Measurements from ENCODE around the gene METAP1D. TPM values are rescaled to one million over a fixed set of nuclear protein-coding genes. Genes with fewer than 3 reads are reported as not detected.
A peak's percentile ranks its signal among the peaks of the same experiment; 100 is the strongest.

Gene METAP1D
- 3.6 TPM for polyA plus RNA-seq

DNA sequence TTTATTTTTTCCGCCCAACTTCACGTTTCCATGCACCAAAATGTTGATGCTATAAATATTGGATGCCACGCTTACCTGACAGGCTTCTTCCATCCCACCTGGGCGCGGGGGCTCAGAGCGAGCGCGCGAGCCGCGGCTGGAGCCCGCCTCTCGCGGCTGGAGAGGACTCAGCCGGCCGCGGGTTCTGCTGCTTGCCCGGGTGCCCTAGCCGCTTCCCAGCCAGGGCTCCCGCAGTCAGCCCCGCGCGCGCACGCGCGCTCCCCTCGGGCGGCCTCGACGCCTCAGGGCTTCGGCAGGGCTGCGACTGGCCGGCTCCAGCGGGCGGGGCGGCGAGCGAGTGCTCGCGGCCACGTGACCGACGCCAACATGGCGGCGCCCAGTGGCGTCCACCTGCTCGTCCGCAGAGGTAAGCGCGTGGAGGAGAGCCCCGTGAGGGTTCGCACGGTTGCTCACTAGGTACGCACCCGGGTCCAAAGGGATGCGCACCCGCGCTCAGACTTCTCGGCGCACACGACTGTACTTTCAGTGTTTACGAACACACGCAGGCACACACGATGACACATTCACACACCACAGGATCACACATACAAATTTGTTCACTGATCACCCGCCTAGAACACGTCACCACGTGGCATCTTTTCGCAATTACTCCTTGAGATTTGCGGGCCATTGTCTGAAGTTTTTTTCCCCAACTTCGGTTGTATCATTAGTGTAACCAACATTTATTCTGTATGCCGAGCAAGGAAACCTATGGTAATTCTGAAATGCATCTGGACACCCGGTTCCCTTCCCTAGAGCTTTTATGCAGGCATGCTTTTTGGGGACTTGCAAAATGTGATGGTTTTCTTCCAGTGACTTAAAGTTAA is at the start of gene METAP1D:
METAP1D (plus strand) TSS at position 350 of the 866 bp plus-strand sequence; CDS start at position 367, 17 bp downstream.
- no peaks in the 10 kb centered on the region for H3K36me3 Mint-ChIP-seq
- peaks cover 7% of the 10 kb centered on the region for H3K27me3 Mint-ChIP-seq
- peaks cover 2 to 23% (median 13%) of the 10 kb centered on the region in 3 donors for H3K4me1 Mint-ChIP-seq
- peak within 1 kb of the TSS; percentile 33 to 89 (median 68) for H3K27ac Mint-ChIP-seq
- H3K4me3 Mint-ChIP-seq: peak within 1 kb of the TSS; percentile 87 to 96 (median 93)
- H3K9me3 Mint-ChIP-seq: no peaks in the 10 kb centered on the region

DNA sequence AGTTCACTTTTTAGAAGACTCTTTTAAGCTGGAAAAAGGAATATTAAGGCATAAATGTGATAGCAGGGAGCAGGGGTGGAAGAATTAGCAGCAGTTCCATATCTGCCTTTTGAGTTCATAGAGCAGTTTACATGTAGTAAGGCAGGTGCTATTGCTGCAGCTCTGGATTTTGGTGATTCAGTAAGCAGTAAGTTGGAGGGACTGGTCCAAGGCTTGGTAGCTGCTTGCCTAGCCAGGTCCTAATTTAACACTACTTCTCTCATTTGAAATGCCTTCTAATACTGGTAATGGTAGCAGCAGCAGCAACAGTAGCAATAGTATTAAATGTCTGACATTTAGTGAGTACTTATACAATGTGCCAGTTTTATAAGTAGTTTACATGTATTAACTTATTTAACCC is 47.5 kb upstream of the METAP1D start:
- Mint-ChIP-seq H3K4me1 (peaks cover 0 to 2% (median 0%) of the 10 kb centered on the region in 3 donors), H3K4me3 (no peak overlapping the region), H3K9me3 (no peaks in the 10 kb centered on the region), H3K36me3 (peaks cover 7% of the 10 kb centered on the region), H3K27me3 (no peaks in the 10 kb centered on the region), H3K27ac (no peak overlapping the region)

DNA sequence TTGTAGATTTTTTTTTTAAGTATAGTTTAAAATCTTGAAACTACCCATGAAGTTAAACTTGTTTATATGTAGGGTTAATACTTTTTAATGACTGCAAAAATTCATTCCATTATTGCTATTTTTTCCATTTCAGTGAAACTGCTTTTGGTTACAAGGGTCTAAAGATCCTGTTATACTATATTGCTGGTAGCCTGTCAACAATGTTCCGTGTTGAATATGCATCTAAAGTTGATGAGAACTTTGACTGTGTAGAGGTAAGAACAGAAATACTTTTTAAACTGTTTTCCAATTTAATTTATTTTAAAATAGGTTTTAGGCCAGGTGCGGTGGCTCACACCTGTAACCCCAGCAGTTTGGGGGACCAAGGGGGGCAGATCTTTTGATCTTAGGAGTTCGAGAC is 47.0 kb upstream of the METAP1D start:
- no peak overlapping the region for H3K4me3 Mint-ChIP-seq
- no peak overlapping the region for H3K27ac Mint-ChIP-seq
- H3K36me3 Mint-ChIP-seq: peaks cover 7% of the 10 kb centered on the region
- H3K9me3 Mint-ChIP-seq: no peaks in the 10 kb centered on the region
- peaks cover 0 to 2% (median 0%) of the 10 kb centered on the region in 3 donors for H3K4me1 Mint-ChIP-seq
- H3K27me3 Mint-ChIP-seq: no peaks in the 10 kb centered on the region

- H3K4me3 Mint-ChIP-seq: no peak overlapping the region
- H3K36me3 Mint-ChIP-seq: peaks cover 3% of the 10 kb centered on the region
- no peaks in the 10 kb centered on the region for H3K27me3 Mint-ChIP-seq
- no peaks in the 10 kb centered on the region for H3K9me3 Mint-ChIP-seq
- H3K27ac Mint-ChIP-seq: no peak overlapping the region
- H3K4me1 Mint-ChIP-seq: peaks cover 0 to 2% (median 0%) of the 10 kb centered on the region in 3 donors
Observed at GRCh38 chr2:171956135-171956825, 43.5 kb upstream of the METAP1D start.

GRCh38 chr2:171957061-171957460 is 42.7 kb upstream of the METAP1D start:
- no peak overlapping the region for H3K27ac Mint-ChIP-seq
- H3K27me3 Mint-ChIP-seq: no peaks in the 10 kb centered on the region
- H3K9me3 Mint-ChIP-seq: no peaks in the 10 kb centered on the region
- peaks cover 0 to 2% (median 0%) of the 10 kb centered on the region in 3 donors for H3K4me1 Mint-ChIP-seq
- H3K36me3 Mint-ChIP-seq: peaks cover 3% of the 10 kb centered on the region
- H3K4me3 Mint-ChIP-seq: no peak overlapping the region

GRCh38 chr2:171958475-171958874 is 41.3 kb upstream of the METAP1D start:
- Mint-ChIP-seq H3K4me3 (no peak overlapping the region), H3K4me1 (peaks cover 0 to 2% (median 0%) of the 10 kb centered on the region in 3 donors), H3K27ac (no peak overlapping the region), H3K36me3 (peaks cover 3% of the 10 kb centered on the region), H3K9me3 (no peaks in the 10 kb centered on the region), H3K27me3 (no peaks in the 10 kb centered on the region)

DNA sequence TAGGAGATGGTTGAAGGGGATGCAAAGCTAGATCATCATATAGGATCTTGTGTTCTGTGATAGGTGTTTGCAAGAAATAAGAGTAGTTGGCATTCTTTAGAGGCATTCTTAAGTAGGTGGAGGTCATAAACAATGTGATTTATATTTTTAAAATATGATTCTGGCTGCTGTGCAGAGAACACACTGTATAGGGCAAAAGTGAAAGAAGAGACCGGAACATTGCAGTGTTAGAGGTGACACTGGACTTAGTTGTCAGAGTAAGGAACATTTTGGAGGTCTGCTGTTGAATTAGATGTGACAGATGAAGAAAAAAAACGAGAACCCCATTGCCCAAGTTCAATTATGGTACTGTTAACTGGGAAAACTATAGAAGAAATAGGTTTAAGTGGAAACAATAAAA is 39.8 kb upstream of the METAP1D start:
- Mint-ChIP-seq H3K9me3 (no peaks in the 10 kb centered on the region), H3K4me1 (peaks cover 0 to 2% (median 0%) of the 10 kb centered on the region in 3 donors), H3K4me3 (no peak overlapping the region), H3K36me3 (no peaks in the 10 kb centered on the region), H3K27me3 (no peaks in the 10 kb centered on the region), H3K27ac (peak overlapping the region in 1 of 3 donors; percentile 20)

DNA sequence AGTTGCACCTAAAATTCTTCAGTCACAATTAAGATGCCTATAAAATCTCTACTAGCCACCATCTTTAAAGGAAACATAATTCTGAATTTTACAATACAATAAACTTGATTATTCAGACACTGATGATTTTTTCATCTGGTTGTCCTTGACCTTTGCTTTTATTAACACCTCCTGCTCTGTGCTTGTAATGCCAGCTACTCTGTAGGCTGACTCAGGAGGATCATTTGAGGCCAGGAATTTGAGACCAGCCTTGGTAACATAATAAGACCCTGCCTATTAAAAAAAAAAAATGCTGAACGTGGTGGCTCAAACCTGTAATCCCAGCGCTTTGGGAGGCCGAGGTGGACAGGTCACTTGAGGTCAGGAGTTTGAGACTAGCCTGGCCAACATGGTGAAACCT is 39.2 kb upstream of the METAP1D start:
- Mint-ChIP-seq H3K27me3 (no peaks in the 10 kb centered on the region), H3K27ac (no peak overlapping the region), H3K4me1 (peaks cover 0 to 2% (median 0%) of the 10 kb centered on the region in 3 donors), H3K36me3 (no peaks in the 10 kb centered on the region), H3K4me3 (no peak overlapping the region), H3K9me3 (no peaks in the 10 kb centered on the region)

- no peak overlapping the region for H3K27ac Mint-ChIP-seq
- no peaks in the 10 kb centered on the region for H3K9me3 Mint-ChIP-seq
- H3K4me3 Mint-ChIP-seq: no peak overlapping the region
- H3K36me3 Mint-ChIP-seq: no peaks in the 10 kb centered on the region
- no peaks in the 10 kb centered on the region for H3K27me3 Mint-ChIP-seq
- peaks cover 0 to 2% (median 0%) of the 10 kb centered on the region in 3 donors for H3K4me1 Mint-ChIP-seq
Observed at GRCh38 chr2:171963198-171963597, 36.6 kb upstream of the METAP1D start.

DNA sequence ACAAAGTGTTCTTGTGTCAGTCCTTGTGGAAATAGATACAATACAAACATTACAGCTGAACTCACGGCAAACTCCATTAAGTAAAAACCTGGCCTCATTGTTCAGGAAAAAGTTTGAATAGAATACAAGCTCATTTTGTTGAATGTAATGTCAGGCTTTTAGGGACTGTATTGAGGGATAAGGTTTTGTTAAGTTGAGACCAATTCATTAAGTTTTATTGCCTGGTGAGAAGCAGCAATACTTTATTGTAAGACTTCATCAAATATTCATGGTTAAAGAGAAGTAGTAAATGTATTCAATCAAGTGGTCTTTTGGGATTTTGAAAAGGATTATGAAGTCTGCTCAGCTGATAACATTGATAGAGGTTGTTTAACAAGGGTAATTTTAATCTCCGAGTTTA is 35.4 kb upstream of the METAP1D start:
- Mint-ChIP-seq H3K9me3 (no peaks in the 10 kb centered on the region), H3K4me3 (no peak overlapping the region), H3K4me1 (no peaks in the 10 kb centered on the region), H3K27me3 (no peaks in the 10 kb centered on the region), H3K27ac (no peak overlapping the region), H3K36me3 (no peaks in the 10 kb centered on the region)

GRCh38 chr2:171965238-171965637 is 34.5 kb upstream of the METAP1D start:
- Mint-ChIP-seq H3K36me3 (peaks cover 2% of the 10 kb centered on the region), H3K27ac (no peak overlapping the region), H3K4me3 (no peak overlapping the region), H3K9me3 (no peaks in the 10 kb centered on the region), H3K4me1 (no peaks in the 10 kb centered on the region), H3K27me3 (no peaks in the 10 kb centered on the region)

GRCh38 chr2:171965661-171966060 is 34.1 kb upstream of the METAP1D start:
- Mint-ChIP-seq H3K4me3 (no peak overlapping the region), H3K9me3 (no peaks in the 10 kb centered on the region), H3K27me3 (no peaks in the 10 kb centered on the region), H3K27ac (no peak overlapping the region), H3K4me1 (no peaks in the 10 kb centered on the region), H3K36me3 (peaks cover 2% of the 10 kb centered on the region)

DNA sequence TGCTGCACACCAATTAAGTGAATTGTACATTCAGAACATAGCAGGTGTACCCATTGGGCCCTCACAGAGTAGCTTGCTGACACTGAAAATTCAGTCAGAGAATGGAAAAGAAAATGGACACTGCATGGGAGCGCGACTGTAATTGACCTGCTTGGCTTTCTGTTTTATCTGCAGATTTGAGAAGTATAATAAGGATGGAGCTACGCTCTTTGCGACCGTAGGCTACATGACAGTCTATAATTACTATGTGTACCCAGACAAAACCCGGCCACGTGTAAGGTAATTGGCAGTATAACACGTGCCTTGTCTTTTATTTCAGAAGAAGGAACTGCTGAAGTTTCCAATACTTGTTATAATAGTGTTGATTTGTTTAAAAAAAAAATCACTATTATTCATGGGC is 33.5 kb upstream of the METAP1D start:
- Mint-ChIP-seq H3K27ac (no peak overlapping the region), H3K27me3 (no peaks in the 10 kb centered on the region), H3K4me3 (no peak overlapping the region), H3K36me3 (peaks cover 4% of the 10 kb centered on the region), H3K9me3 (no peaks in the 10 kb centered on the region), H3K4me1 (no peaks in the 10 kb centered on the region)

GRCh38 chr2:171966688-171967087 is 33.1 kb upstream of the METAP1D start:
- H3K27me3 Mint-ChIP-seq: no peaks in the 10 kb centered on the region
- H3K27ac Mint-ChIP-seq: no peak overlapping the region
- no peaks in the 10 kb centered on the region for H3K4me1 Mint-ChIP-seq
- H3K4me3 Mint-ChIP-seq: no peak overlapping the region
- H3K36me3 Mint-ChIP-seq: peaks cover 7% of the 10 kb centered on the region
- no peaks in the 10 kb centered on the region for H3K9me3 Mint-ChIP-seq

- H3K9me3 Mint-ChIP-seq: no peaks in the 10 kb centered on the region
Observed at GRCh38 chr2:171968509-171968908, 31.2 kb upstream of the METAP1D start.

More at GRCh38 chr2:171968509-171968908, 31.2 kb upstream of the METAP1D start:
- Mint-ChIP-seq H3K4me1 (no peaks in the 10 kb centered on the region), H3K4me3 (no peak overlapping the region), H3K27me3 (no peaks in the 10 kb centered on the region), H3K36me3 (peaks cover 15% of the 10 kb centered on the region), H3K27ac (peak overlapping the region in 1 of 3 donors; percentile 4)

All from IgD-negative memory B cell (primary cell).